Muscle of arm (tissue), 12 donors: ENCODE measurements around the gene IRF1. TPM values are rescaled to one million over a fixed set of nuclear protein-coding genes. Genes with fewer than 3 reads are reported as not detected.

Experiments used
- DNase-seq: peaks from one replicate; pipeline ENCODE4 v3.0.0-alpha.2; 2013
- polyA plus RNA-seq, 12 donors: library from polyadenylated mRNA; unstranded; fragments of 120-200 nt; gene quantifications; one replicate each; pipeline ENCODE4 v1.2.1, GENCODE V29; 2013; ENCODE audit not compliant: insufficient read length in 12 of 12

The IRF1 gene
- polyA plus RNA-seq, 12 donors: 5.6 to 22.8 (median 8.9) TPM; not detected in 1

DNA sequence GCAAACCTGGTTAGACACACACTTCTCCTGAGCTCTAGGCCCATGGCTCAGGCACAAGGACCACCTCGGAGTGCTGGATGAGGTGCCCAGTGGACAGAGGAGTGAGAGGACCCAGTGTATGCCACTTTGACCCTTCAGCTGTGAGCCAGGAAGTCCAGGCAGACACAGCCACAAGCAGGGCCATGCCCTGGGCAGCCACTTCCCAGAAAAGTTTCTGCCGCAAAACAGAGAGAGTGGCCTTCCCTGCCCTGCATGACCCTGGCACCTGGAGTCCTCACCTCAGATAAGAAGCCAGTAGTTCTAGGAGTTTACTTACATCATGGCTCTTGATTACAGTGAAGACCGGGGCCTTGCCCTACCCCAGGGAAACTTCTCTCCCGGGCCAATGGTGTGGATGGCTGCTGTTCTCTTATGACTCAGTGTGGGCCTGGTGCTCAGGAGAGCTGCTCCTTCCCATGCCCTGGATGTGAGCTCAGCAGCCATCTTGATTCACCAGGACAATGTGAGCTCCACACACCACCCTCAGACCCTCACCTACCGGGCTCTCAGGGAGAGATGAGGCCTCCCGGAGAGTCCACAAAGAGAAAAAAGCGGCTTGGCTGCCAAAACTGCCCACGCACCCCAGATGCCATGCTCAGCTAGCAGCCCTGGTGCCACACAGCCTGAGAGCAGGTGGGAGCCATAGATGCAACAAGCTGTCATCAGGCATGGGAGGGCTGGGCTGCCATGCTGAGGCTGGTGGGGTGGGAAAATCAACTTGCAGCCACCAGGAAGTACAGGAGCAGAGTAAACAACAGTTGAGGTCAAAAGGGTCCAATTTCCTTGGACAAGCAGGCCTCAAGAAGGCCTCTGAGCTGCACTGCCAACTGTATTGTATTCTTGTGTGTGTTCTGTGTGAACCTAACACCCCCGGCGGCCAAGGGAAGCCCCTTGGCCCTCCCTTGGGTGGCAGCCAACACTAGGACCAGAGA is 11.7 kb upstream of the IRF1 start:
- DNase-seq: no peak

DNA sequence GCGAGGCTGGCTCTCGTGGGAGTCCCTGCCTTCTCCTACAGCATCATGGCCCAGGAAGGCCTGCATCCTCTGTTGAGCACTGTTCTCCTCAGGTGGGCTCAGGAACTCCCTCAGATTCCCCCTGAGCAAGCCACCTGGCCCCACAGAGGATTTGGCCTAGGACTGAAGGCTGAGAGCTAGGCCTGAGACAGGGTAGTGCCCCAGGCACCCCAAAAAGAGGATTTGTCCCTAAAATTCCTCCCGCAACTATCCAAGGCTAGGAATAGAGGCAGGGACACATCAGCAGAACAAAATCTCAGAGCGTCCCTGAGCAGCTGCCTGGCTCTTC is 11.0 kb upstream of the IRF1 start:
- DNase-seq: no peak

DNA sequence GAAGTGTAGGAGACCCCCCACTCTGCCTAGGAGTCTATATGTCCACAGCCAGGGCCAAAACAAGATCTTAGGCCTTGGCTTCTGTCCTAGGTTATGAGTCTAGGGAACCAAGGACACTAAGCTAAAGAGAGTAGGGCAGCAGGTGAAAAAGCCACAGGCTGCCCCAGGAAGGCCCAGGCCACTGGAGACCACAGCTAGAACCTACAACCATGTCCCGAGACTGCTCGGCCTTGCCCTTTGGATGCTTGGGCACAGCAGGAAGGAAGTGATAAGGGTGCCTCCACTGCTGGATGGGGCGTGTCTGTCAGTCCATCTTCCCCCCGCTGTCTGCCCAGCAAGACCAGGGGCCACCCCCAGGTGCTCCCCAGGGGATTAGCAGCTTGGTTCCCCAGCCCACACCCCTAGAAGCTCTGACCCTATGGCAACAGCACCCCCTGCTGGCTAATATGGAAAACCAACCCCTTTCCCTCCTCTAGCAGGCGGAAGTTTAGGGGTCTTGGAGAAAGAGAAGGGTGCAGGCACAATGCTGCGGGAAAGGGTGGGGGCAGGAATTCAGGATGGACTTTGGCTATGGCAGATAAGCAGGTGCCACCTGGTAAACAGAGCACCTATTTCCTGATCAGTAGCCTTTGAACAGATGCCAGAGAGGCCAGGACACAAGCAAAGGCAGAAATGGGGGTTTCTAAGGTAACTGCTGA is 10.5 kb upstream of the IRF1 start:
- peak; percentile 46 for DNase-seq

DNA sequence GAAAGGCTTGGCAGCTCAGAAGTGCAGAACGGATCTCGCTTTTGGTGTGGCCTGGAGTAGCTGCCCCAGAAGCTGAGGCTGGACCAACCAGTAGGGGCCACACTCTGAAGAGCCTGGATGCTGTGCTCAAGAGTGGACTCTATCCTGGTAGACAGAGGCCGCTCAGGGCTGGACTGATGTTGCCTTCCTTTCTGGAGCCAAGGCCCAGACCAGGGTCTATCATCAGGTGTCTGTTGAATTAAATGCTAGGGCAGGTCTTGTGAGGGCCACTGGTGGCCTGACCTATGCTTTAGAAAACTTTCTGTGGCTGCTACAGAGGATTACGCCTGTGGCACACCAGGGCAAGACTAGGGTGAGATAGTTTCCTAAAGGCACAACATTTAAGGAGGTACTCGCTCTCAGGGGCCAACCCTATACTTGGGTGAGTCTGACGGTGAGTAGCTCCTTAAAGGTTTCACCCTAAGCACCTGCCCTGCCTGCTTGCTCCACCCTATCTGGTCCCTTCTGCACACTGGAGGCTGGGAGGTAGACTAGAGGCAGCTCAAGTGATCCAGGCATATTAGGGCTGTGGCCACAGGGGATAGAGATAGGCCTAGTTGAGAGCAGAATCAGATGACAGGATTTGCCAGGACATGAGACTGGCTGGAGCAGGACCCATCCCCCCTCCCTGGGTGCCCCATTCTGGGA is 9.8 kb upstream of the IRF1 start:
- DNase-seq: no peak

DNA sequence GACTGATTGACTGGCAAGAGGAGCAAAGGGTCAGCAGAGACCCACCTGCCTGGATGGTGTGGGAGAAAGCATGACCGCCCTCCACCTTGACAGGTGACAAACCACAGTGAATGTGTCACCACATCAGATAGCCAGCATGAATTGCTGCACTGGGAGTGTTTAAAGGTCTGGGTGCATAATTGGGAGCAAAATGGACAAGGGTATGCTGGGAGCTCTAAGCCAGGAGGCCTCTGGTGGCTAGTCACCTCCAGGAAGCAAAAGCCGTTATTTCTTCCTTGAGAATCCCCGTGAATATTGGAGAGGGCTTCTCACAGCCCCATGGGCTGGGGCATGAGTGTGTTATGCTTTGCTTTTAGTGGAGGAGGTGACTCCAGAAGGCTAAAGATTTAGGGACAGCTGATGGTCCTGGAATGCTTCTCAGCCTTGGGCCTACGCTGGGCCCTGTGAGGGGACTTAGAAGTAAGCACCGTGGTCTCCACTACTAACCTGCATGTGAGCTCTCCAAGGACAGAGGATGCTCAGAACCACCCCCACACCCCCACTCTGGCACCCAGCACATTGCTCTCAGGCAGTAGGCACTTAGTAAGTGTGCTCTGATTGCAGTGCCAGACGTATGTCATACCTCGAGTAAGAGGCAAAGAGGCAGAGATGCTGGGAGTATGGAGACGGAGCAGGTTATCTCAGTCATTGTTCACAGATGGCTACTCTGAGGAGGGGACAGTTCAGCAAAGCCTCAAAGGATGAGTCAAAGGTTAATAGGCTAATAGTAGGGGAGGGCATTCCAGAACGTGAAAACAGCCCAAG is 9.1 kb upstream of the IRF1 start:
- no peak for DNase-seq

DNA sequence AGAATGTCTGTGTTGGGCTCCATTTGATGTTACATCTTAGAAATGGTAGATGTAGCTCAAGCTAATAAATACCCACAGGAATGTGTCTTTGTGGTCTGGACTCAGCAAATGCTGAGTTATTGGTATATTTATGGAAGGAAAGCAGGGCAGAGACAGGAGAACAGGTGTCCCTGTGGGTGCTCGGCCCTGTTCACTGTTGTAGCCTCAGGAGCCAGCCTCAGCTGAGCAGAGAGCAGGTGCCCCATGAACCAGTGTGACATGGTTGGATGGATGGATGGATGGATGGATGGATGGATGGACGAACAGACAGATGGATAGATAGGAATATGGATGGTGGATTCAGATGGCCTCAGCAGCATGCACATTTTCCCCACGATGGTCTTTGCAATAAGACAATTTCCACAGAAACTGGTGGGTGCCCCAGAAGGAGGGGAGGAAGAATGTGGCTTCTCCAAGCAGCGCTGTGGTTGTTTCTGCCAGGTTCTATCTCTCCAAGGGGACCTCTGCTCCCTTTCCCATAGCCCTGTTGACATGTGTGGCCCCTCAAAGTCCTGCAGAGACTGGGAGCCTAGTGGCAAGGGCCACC is 8.2 kb upstream of the IRF1 start:
- DNase-seq: no peak

DNA sequence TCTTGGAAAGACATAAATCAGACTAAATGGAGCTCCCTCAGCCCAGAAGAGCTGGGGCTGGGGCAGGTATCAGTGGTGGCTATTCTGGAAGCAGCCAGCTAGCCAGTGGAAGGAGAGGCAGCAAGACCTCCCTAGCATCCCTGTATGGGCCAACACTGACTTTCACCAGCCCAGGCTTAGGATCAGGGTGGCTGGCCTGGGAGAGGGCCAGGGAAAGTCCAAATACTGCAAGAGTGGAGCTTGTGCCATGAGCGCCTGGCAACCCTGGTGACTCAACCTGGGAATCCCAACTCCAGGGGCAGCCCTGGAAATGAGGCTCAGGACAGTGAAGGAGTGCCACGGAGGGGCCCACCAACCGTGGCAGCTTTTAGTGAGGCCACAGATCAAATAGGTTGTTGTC is 7.6 kb upstream of the IRF1 start:
- DNase-seq: no peak

DNA sequence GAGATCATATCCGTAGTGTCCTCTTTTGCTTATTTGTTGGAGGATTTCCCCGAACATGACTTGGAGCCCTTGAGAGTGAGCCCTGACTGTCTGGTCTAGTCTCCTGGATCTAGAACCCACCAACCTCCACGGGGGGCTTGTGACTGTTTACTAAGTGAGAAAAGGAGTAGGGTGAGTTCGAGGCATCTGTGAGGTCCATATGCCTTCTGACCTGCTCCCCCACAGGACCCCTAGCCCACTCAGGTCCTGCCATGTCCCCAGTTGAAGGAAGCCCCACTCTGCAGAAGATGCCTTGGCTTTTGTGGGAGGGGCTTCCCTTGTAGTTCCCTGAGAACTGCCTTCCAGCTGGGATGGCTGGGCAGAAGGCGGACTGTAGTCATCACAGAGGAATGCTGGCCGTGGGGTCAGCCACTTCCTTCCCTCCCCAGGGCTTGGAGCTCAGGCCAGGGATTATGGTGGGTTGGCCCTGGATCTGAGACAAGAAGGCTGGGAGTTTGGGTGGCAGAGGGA is 7.0 kb upstream of the IRF1 start:
- peak; percentile 43 for DNase-seq

DNA sequence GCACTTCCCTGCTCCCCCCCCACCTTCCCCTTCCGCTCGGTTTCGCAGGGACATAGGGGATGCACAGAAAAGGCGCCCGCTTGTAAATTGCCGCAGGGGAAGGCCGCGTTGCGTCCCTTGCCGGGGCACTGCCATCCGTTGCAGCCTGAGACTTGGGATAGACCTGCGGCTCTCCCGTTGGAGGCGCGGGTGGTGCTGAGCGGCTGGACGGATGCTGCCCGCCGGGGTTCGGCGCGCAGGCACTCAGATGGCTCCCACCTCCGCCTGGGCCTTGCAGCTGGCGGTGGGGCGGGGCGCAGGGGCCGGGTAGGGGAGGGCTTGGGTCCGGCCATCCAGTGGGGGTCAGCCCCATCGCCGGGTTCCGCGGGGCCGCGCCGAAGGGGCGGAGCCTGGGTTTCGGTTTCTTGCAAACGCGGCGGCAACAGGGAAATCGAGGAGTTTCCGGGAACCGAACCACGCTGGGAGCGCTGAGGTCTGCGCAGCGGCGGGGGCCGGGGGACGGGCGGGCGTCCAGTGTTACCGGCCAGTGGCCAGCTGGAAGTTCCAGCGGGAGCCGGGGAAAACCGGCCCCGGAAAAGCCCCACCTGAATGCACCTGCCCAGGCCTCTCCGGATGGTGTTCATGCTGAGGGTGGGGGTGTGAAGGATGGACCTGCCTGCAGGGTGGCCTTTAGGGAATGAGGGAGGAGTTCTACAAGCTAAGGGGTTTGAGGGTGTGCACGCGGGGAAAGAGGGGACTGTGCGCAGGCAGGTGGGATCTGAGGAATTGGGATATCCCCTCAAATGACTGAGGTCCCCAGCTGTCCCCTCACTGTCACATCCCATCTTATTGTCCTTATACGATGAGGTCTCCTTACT is 6.3 kb upstream of the IRF1 start:
- peak; percentile 88 for DNase-seq

DNA sequence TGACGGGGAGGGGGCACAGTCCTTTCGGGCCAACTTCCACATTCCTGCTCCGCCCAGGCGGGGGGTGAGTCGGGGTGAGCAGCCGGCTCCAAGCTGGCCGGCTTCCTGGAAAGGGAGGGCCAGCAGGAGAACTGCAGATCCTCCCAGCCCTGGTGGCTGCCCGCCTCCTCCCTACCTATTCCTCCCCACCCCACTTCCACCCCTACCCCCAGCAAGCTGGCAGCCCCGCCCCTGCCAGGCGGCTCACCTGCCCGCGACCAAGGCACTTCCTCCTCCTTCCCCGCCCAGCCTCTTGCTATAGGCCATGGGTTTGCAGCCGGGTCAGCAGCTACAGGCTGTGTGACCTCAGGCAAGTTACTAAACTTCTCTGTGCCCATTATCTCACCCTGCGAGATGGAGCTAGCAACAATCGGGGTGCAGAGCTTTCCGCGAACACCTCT is 5.6 kb upstream of the IRF1 start:
- DNase-seq: peak; percentile 83

DNA sequence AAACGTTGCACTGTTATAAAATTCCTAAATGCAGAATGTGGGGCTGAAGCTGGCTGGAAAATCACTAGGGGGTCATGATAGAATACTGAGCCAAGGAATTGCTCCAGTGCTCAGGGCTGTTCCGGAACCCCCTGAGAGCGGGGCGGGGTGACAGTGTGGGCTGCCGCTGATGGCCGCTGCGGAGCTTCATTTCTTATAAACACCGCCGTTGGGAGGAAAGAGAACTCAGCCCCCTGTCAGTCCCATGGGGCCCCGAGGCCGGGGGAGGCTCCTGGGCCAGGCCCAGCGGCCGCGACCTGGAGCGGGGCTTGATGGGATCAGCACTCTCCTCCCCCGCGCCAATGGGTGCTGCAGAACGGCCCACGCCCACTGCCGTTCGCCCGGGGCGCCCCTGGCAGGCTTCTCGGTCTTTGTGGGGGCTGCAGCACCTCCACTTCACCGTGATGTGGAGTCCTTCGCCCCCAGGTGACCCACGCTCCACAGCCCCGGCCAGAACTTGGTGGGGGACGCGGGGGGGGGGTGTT is 5.2 kb upstream of the IRF1 start:
- peak; percentile 75 for DNase-seq

DNA sequence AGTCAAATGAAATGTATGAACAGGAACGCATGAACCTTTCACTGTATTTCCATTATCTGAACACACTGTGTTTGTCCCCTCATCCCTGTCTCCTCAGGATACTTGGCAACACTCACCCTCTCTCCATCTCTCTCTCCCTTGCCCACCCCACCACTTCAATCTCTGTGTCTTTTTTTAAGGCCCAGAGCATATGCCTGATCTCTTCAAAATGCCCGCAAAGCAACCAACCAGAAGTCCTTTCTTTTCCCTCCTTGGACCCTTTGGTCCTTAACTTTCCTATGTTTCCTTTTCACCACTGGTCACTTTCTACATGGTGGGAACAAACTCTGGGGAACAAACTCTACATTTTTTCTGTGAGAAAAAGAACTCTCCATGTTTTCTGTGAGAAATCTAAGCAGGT is 3.2 kb upstream of the IRF1 start:
- no peak for DNase-seq

DNA sequence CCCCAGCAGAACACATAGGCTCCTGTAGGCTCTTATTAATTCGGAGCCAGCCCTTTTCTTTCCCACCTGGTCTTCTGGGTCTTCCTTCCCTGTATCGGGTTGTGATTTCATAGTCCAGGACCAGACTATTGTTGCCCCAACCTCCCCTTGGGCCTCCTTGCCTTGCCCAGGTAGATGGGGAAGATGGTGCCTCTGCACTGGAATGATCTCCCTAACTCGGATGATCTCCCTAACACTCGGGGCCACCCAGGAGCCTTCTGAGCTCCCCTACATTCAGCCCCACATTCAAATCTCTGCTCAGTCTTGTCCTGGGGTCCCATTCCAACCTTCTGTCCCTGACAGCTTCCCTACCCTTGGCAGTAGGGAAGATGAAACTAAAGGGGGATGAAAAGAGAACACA is 2.7 kb upstream of the IRF1 start:
- no peak for DNase-seq

DNA sequence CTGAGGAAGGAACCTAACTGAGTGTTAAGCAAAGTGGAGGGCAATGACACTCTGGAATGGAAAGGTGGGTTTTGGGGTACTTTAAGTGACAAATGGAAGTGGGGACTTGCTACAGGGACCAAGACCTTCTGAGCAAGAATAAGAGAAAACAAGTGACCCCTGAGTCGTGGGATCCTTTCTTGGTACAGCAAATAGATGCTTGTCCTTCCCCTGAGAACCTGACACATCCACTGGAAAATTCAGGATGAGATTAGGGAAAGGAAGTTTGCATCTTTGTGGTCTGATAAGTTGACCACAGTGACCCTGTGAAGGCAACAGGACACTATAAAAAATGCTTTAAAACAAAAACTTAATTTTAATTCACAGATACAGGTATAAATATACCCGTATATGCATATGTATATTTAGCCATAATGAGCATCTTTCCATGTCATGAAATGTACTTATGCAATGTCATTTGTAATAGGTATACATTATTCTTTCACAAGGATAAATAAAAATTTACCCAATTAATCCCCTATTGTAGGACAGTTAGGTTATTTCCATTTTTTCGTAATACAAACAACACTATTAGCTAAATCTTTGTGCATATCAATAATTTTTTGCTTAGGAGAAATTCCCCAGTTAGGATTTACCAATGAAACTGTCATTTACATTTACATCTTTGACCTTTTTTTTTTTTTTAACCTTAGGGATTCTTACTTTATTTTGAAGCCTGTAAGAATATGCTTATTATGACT is 2.0 kb upstream of the IRF1 start:
- DNase-seq: no peak

DNA sequence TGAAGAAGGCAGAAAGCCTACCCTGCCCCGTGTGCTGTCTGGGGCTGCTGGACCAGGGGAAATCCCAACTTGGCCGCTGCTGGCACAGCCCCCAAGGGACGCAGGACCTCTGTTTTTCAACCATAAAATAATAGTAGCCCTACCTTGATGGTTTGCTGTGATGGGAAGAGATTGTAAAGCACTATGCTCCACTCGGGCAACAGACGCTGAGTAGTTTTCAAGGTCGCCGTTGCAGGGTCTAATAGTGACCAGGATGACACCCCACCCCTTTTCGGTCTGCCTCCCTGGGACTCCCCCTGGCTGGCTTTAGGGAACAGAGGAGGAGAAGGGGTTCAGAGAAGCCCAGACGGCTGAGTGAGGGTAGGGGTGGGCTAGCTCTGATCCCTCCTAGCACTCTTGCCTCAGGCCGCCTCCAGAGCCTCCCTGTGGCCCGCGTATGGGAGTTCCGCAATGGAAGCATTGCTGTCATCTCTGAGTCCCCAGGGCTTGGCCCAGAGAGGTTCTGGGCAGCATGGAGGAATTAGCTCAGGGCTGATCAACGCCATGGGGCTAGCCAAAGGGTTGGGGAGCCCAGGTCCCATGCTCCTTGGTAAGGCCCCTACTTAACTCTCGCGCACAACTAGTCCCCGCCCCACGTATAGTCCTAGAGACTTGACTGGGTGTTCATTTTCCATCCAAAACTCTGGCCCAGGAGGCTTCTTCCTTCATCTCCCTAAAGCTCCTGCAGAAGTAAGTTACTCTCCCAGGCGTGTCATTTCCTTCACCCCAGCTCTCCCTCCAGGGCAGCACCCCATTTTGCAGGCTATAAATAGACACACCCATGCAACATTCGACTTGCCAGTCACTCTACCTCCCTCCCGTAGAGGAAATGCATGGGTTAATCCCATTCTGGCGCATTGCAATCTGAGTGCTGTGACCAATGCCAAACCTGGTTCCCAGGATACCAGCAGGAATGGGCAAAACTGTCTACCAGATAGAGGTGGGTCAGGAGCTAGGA is 1.1 kb upstream of the IRF1 start:
- DNase-seq: no peak

DNA sequence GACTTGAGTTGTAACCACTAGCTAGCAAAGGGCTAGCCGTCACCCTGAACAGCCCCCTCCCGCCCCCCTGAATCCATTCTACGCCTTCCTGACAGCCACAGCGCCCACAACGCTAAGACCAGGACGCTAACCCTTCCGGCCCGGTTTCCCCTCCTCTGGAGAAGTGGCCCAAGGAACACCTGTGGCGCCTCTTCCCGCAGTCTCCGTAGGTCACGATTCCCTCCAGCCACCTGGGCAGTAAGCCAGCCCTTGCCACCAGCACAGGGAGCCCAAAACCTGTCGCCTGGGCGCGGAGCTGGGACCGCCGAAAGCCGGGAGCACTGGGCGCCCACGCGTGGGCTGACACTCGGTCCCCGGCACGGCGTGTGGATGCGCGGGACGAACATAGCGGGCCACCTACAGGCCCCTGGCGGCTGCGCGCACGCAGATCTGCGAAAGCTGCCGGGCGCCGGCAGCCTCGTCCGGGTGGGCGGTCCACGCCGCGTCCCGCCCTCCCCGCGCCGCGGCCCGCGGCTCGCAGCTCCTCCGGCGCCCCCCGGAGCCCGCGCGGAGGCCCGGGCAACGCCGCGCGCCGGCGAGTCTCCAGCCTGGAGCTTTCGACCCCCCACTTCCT is 596 bp downstream of the IRF1 start:
- no peak for DNase-seq

DNA sequence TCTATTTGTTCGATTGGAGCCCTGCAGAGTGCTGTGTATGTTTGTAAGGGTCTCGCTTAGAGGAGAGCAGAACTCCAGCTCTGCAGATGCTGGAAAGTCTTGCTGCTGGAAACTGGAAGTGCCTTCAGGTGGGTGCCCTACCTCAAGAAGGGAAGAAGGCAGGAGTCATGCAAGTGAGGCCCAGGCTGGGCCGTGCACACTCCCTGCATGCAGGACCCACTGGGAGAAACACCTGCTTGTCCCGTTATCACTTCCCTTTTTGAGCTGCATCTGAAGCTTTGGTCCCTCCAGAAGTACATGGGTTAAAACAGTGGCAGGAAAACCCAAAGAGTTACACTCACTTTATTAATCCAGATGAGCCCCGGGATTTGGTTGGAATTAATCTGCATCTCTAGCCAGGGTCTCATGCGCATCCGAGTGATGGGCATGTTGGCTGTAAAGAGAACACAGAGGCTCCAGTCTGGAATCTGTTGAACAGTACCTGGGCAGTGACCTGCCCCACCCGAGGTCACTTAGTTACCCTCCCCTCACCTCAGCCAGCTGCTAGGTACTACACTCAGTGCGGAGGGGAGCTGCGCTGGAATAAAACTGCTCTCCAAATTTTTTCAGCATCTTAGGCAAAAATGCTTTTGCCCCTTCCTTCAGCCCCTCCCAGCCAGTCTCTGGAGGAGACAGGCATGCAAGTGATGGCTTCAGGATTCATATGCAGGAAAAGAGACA is 1.4 kb downstream of the IRF1 start:
- no peak for DNase-seq
